Raji (cell line): Measurements from ENCODE around the gene ADGRV1.

Experiments
- POLR2A ChIP-seq: IDR thresholded peaks from 2 replicates; pipeline ENCODE4 v1.6.1; 2011; ENCODE audit warnings: low read depth, low read length, control low read depth; ENCODE audit not compliant: insufficient read depth

Gene ADGRV1, protein sequence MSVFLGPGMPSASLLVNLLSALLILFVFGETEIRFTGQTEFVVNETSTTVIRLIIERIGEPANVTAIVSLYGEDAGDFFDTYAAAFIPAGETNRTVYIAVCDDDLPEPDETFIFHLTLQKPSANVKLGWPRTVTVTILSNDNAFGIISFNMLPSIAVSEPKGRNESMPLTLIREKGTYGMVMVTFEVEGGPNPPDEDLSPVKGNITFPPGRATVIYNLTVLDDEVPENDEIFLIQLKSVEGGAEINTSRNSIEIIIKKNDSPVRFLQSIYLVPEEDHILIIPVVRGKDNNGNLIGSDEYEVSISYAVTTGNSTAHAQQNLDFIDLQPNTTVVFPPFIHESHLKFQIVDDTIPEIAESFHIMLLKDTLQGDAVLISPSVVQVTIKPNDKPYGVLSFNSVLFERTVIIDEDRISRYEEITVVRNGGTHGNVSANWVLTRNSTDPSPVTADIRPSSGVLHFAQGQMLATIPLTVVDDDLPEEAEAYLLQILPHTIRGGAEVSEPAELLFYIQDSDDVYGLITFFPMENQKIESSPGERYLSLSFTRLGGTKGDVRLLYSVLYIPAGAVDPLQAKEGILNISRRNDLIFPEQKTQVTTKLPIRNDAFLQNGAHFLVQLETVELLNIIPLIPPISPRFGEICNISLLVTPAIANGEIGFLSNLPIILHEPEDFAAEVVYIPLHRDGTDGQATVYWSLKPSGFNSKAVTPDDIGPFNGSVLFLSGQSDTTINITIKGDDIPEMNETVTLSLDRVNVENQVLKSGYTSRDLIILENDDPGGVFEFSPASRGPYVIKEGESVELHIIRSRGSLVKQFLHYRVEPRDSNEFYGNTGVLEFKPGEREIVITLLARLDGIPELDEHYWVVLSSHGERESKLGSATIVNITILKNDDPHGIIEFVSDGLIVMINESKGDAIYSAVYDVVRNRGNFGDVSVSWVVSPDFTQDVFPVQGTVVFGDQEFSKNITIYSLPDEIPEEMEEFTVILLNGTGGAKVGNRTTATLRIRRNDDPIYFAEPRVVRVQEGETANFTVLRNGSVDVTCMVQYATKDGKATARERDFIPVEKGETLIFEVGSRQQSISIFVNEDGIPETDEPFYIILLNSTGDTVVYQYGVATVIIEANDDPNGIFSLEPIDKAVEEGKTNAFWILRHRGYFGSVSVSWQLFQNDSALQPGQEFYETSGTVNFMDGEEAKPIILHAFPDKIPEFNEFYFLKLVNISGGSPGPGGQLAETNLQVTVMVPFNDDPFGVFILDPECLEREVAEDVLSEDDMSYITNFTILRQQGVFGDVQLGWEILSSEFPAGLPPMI (N-terminal part only)

DNA sequence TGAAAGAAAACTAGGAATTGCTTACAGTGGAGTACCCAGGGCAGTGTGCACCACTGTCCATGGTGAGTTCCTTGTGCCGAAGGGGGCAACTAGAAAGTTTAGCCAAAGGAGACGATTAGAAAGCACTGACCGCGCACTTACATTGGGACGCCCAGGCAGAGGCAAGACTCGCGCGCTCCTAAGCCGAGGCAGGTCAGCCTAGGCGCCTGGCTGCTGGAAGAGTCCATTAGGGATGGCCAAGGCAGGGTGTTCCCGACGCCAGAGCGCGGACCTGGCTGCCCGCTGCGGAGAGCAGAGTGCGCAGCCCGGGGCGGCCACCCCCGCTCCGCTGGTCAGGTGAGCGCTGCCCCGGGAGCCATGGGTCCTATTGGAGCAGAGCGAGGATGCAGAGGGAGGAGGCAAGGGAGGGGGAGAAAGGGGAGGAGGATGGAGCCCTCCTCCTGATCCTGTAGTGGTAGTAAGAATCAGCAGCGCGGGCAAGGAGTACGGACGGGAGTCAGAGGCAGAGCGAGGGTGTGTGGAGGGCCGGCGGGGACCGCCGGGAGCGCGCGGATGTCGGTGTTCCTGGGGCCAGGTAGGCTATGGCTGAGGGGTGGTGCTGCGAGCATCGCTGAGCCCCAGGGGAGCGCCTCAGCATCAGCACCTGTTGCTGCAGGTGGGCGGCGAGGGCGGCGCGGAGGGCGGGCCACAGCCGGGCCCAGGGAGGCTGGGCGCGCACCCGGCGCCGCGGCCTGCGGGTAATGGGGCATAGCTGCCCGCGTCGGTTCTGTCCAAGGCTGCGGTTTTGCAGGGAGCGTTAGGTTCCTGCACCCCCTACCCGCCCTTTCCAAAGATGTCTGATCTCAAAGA lies at the start of gene ADGRV1:
TSS of gene ADGRV1 (plus strand) at position 454 of the 849 bp plus-strand sequence. CDS start at position 553, 99 bp downstream.
- TF ChIP-seq POLR2A: no peak

- no peak for TF ChIP-seq POLR2A
Observed at GRCh38 chr5:90510438-90510837, 48.2 kb upstream of the ADGRV1 start.

GRCh38 chr5:90514520-90514919 lies 44.1 kb upstream of the ADGRV1 start:
- TF ChIP-seq POLR2A: no peak

DNA sequence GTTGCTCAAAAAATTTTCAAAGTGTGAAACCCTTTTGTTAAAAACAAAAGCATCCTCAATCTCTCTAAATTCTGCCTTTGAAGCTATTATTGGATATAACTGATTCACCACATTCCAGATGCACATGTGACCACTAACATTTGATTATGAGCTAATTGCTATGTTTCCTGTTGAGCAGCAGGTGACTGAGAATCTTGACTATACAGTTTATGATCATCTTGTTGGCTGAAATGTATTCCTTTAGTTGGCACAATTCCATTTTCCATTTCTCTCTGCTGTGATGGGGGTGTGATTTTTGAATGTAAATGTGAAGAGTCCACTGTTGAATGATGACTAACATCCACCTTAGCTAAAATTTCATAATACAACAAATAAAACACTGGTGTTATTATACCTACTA lies 39.9 kb upstream of the ADGRV1 start:
- TF ChIP-seq POLR2A: no peak

- TF ChIP-seq POLR2A: no peak
Observed at GRCh38 chr5:90519081-90519480, 39.5 kb upstream of the ADGRV1 start.

- no peak for TF ChIP-seq POLR2A
Observed at GRCh38 chr5:90528601-90529193, 29.9 kb upstream of the ADGRV1 start.

DNA sequence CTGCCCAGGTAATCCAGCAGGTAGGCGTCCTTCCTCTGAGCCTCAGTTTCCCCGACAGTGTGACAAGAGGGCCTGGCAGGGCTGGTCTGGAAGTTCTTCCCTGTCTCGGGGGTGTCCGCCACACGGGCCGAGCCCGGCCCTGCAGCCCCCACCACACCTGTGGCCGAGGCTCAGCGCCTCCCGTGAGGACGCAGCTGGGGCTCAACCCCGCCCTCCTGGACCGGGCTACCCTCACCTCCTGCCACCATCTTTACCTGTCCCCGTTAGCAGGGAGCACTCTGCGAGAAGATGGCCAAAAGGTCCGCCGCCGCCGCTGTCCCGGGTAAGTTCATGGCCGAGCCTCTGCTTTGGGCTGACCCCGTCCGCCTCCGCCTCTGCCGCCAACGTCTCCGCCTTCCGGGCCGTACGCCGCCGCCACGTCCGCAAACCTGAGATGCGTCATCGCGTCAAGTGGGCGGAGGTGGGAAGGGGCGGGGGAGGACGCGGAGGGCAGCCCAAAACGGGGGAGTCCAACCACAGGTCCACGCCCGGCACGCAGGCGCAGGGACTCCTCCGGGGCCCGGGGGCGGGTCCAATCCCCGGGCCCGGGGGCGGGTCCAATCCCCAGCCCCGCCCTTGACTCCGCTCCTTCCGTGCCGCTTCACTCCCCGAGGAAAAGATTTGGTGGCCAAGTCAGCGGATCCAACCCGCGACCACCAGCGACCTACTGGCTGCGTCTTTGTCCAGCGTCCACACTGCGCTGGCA lies 29.2 kb upstream of the ADGRV1 start, which contains the start of gene LYSMD3:
TSS of gene LYSMD3 (minus strand) at position 391 of the 745 bp plus-strand sequence. CDS start 4,295 bp downstream, outside the sequence.
- TF ChIP-seq POLR2A: peak; percentile 86

- TF ChIP-seq POLR2A: no peak
Observed at GRCh38 chr5:90529939-90530677, 28.5 kb upstream of the ADGRV1 start.

- TF ChIP-seq POLR2A: no peak
Observed at GRCh38 chr5:90530736-90531487, 27.7 kb upstream of the ADGRV1 start.

DNA sequence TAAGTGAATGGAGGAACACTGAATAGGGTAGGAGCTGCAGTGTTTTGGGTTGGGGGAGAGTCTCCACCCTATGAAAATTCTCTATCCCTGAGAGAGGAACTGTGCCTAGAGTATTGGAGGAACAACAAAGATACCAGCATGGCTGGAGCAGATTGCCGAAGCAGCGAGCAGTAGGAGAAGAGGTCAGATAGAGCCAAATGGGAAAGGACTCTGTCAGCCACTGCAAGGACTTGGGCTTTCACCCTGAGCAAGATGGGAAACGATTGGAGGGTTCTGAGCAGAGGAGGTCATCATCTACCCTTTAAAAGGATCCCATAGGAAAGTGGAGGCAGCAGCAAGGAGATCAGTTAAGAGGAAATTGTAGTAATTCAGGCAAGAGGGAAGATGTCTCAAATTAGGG lies 24.8 kb upstream of the ADGRV1 start:
- TF ChIP-seq POLR2A: no peak

DNA sequence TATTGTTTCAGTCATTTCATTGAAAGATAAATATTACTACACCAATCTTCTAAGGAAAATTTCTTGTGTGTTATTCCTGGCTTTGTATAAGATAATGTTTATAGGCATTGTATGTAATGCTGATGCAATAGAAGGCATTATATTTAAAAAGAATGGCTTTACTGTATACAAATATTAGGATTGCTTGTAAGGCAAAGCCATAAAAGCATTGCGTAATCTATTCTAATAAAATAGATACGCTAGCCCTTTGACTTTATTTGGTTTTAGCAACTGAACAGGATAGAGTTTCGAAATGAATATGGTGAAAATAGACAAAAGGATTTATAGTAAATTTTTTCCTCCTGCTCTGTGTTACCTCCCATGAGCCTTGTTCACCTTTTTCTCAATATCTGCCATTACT lies 23.7 kb upstream of the ADGRV1 start:
- TF ChIP-seq POLR2A: no peak
